K562 (cell line): ENCODE data around the gene HDGFL2. TPM values are rescaled to one million over a fixed set of nuclear protein-coding genes. Genes with fewer than 3 reads are reported as not detected.

Source experiments
- ATAC-seq: fragments of 200-7000 bp; cut with Tn5 transposase; 3 replicates; pipeline ENCODE4 v1.9.1; 2020; ENCODE audit warnings: moderate library complexity
- BruUV-seq: library from RNA; stranded (reverse); fragments of 400-500 nt; replicated peaks from 2 replicates; lab custom pipeline; 2021; lab: Mats Ljungman, UMichigan
- CTCF ChIA-PET: fragments of 300-600 bp; formaldehyde crosslinking; extraction: SDS; loops from one replicate; lab custom pipeline; 2021; ENCODE audit warnings: low intra/inter-chr PET ratio; lab: Yijun Ruan, JAX
- POLR2A ChIA-PET: fragments of 300-600, 350-650 bp; sonication (Branson Sonifier 250); formaldehyde crosslinking; extraction: SDS; loops from one replicate; lab custom pipeline; 2021; ENCODE audit warnings: antibody characterized with exemption, inconsistent platforms; lab: Yijun Ruan, JAX
- DNase-seq, 4 experiments: peaks; one replicate each; pipeline versions ENCODE4 v3.0.0 to v3.0.0-alpha.2; 2011 to 2018; ENCODE audit warnings: low spot score in 3 of 4, mixed read lengths in 3 of 4; ENCODE audit errors: extremely low read depth in 1 of 4
- FAIRE-seq: peaks from 2 replicates; lab custom pipeline; 2011; peaks lifted over from hg19 to GRCh38; lab: Jason Lieb, UNC
- H2AFZ ChIP-seq: 2 replicates; pipeline ENCODE4 v1.6.0; 2011; ENCODE audit warnings: low read depth, low read length, control low read depth, inconsistent platforms
- H3K27ac ChIP-seq: fragments of 200-600 bp; 3 replicates; pipeline ENCODE4 v1.8.0; 2011; ENCODE audit warnings: low read depth, mild to moderate bottlenecking, control low read depth, inconsistent platforms, low read length, moderate library complexity, mixed read lengths; ENCODE audit errors: extremely low read depth
- H3K27me3 ChIP-seq, 2 experiments: fragments of 300-600 bp in 1 of 2; 2 replicates in 1 of 2; 3 replicates in 1 of 2; pipeline versions ENCODE4 v1.6.0 to v1.8.0; 2011; ENCODE audit warnings: inconsistent platforms in 2 of 2, low read length in 2 of 2, mild to moderate bottlenecking in 1 of 2, mixed read lengths in 1 of 2, moderate library complexity in 1 of 2; ENCODE audit not compliant: control insufficient read depth in 2 of 2, insufficient read depth in 2 of 2
- H3K36me3 ChIP-seq: fragments of 300-600 bp; 3 replicates; pipeline ENCODE4 v1.8.0; 2011; ENCODE audit warnings: mild to moderate bottlenecking, low read length, inconsistent platforms; ENCODE audit not compliant: control insufficient read depth, insufficient read depth
- H3K4me1 ChIP-seq, 2 experiments: fragments of 200-600 bp in 1 of 2; replicated peaks in 1 of 2; 2 replicates in 1 of 2; 3 replicates in 1 of 2; pipeline versions ENCODE4 v1.5.1 to v1.8.0; 2011; ENCODE audit warnings: inconsistent platforms in 2 of 2, low read length in 2 of 2, mild to moderate bottlenecking in 1 of 2, mixed read lengths in 1 of 2, moderate library complexity in 1 of 2; ENCODE audit not compliant: control insufficient read depth in 2 of 2, insufficient read depth in 2 of 2
- H3K4me2 ChIP-seq: 2 replicates; pipeline ENCODE4 v1.6.1; 2011; ENCODE audit warnings: low read length, control low read depth, inconsistent platforms, mixed read lengths; ENCODE audit not compliant: insufficient read depth
- H3K4me3 ChIP-seq: fragments of 200-600 bp; sonication (generic), shearing (Covaris generic); 2 replicates; pipeline ENCODE4 v1.5.1; 2016; ENCODE audit warnings: control low read depth, inconsistent platforms
- H3K79me2 ChIP-seq: fragments of 200-600 bp; 3 replicates; pipeline ENCODE4 v1.8.0; 2011; ENCODE audit warnings: low read length, inconsistent platforms; ENCODE audit not compliant: control insufficient read depth, insufficient read depth
- H3K9ac ChIP-seq, 2 experiments: 2 replicates each; pipeline versions ENCODE4 v1.6.0 to v1.6.1; 2011; ENCODE audit warnings: low read depth in 2 of 2, low read length in 2 of 2, control low read depth in 1 of 2, inconsistent platforms in 1 of 2, mild to moderate bottlenecking in 1 of 2, mixed read lengths in 1 of 2; ENCODE audit not compliant: insufficient read depth in 1 of 2
- H3K9me1 ChIP-seq: one replicate; pipeline ENCODE4 v1.6.0; 2011; ENCODE audit warnings: inconsistent platforms, mild to moderate bottlenecking, low read length, moderate library complexity; ENCODE audit not compliant: control insufficient read depth, insufficient read depth
- H3K9me3 ChIP-seq: replicated peaks from 2 replicates; pipeline ENCODE4 v1.5.1; 2011; ENCODE audit warnings: low read depth, low read length, inconsistent platforms; ENCODE audit not compliant: control insufficient read depth, insufficient read depth
- H4K20me1 ChIP-seq: replicated peaks from 2 replicates; pipeline ENCODE4 v1.6.1; 2011; ENCODE audit warnings: low read length, inconsistent platforms, mixed read lengths; ENCODE audit not compliant: control insufficient read depth, insufficient read depth
- HOXB6 ChIP-seq: fragments of 250-450 bp; sonication (Bioruptor Pico); IDR thresholded peaks from 2 replicates; pipeline ENCODE4 v1.5.1; 2022; ENCODE audit warnings: mild to moderate bottlenecking, borderline replicate concordance
- KAT7 ChIP-seq: sonication (generic); formaldehyde crosslinking; IDR thresholded peaks from 2 replicates; pipeline ENCODE4 v1.8.0; 2022; ENCODE audit warnings: missing genetic modification reagents, mild to moderate bottlenecking, borderline replicate concordance
- KDM4B ChIP-seq, 2 experiments: fragments of 450-650 bp in 1 of 2; sonication (generic) in 1 of 2; IDR thresholded peaks; 2 replicates each; pipeline ENCODE4 v1.6.1; 2016 to 2017; ENCODE audit warnings: borderline replicate concordance in 2 of 2, antibody characterized with exemption in 1 of 2, low read depth in 1 of 2, mild to moderate bottlenecking in 1 of 2
- MBD2 ChIP-seq: sonication (generic); IDR thresholded peaks from 2 replicates; pipeline ENCODE4 v1.6.1; 2016; ENCODE audit warnings: low read depth, borderline replicate concordance
- MYC ChIP-seq, 2 experiments: fragments of 250-450 bp in 1 of 2; sonication (Bioruptor Pico) in 1 of 2; IDR thresholded peaks; 2 replicates each; pipeline versions ENCODE4 v1.5.1 to v1.6.1; 2012 to 2021; ENCODE audit warnings: low read depth in 2 of 2, borderline replicate concordance in 1 of 2, improper control_type of control experiment in 1 of 2, low read length in 1 of 2, mild to moderate bottlenecking in 1 of 2, moderate library complexity in 1 of 2
- NFE2L1 ChIP-seq: fragments of 450-650 bp; IDR thresholded peaks from 2 replicates; pipeline ENCODE4 v1.6.1; 2016; ENCODE audit warnings: missing genetic modification characterization, low read depth, mild to moderate bottlenecking, missing compliant biosample characterization, moderate library complexity, borderline replicate concordance
- PBX2 ChIP-seq, 2 experiments: IDR thresholded peaks in 1 of 2; conservative IDR thresholded peaks in 1 of 2; 2 replicates each; pipeline ENCODE4 v1.6.1; 2016; ENCODE audit warnings: low read depth in 2 of 2, mild to moderate bottlenecking in 1 of 2, missing compliant biosample characterization in 1 of 2, missing genetic modification characterization in 1 of 2, moderate library complexity in 1 of 2
- SP2 ChIP-seq: IDR thresholded peaks from 2 replicates; pipeline ENCODE4 v1.6.1; 2011; ENCODE audit warnings: mild to moderate bottlenecking, low read depth, low read length, moderate library complexity; ENCODE audit not compliant: poor library complexity, severe bottlenecking; ENCODE audit errors: extremely low read depth
- TFAP4 ChIP-seq: sonication (generic); formaldehyde crosslinking; IDR thresholded peaks from 2 replicates; pipeline ENCODE4 v1.8.0; 2022; ENCODE audit warnings: missing genetic modification reagents, mild to moderate bottlenecking, moderate library complexity, borderline replicate concordance
- THRA ChIP-seq: fragments of 450-650 bp; IDR thresholded peaks from 2 replicates; pipeline ENCODE4 v1.6.1; 2017; ENCODE audit warnings: mild to moderate bottlenecking, moderate library complexity
- ZNF316 ChIP-seq: fragments of 450-650 bp; IDR thresholded peaks from 2 replicates; pipeline ENCODE4 v1.6.1; 2016
- WGBS: fragments of 100-300 bp; shearing (Covaris generic); methylation state at CpG from one replicate; pipeline ENCODE4 v1.1.6; 2016; ENCODE audit warnings: low coverage, mixed read lengths; ENCODE audit not compliant: insufficient coverage; ENCODE audit errors: missing lambda C conversion rate; 5-methylcytosine and 5-hydroxymethylcytosine counted together
- in situ Hi-C: fragments of 300-500 bp; cut with MboI; formaldehyde crosslinking; loops from 4 replicates; pipeline ENCODE4 v1.15.0; 2018; ENCODE audit warnings: inconsistent platforms, mixed read lengths
- intact Hi-C: fragments of 100-400 bp; cut with micrococcal nuclease; formaldehyde crosslinking; loops from 2 replicates; pipeline ENCODE4 v1.14.2; 2022
- polyA plus RNA-seq, 8 experiments: library from polyadenylated mRNA; depleted of rRNA in 4 of 8; stranded (reverse) in 5 of 8; unstranded in 3 of 8; fragments of >200 nt; fragmentation: Nextera tagmentation in 2 of 8; fragmentation: Illumina TruSeq in 1 of 8; extraction: Ambion mirVana in 2 of 8; extraction: Trizol in 1 of 8; gene quantifications; 2 replicates each; pipeline versions ENCODE4 v1.2.1 to v1.2.3, GENCODE V29; 2011 to 2014; ENCODE audit warnings: inconsistent platforms in 1 of 8, missing spikeins in 1 of 8
- total RNA-seq, 7 experiments: library from RNA; depleted of rRNA in 6 of 7; stranded (reverse); fragments of >200 nt in 6 of 7; fragmentation: Illumina TruSeq in 2 of 7; extraction: Trizol in 2 of 7; gene quantifications; 2 replicates each; pipeline versions ENCODE4 v1.2.1 to v1.2.3, GENCODE V29; 2011 to 2021; ENCODE audit warnings: low replicate concordance in 1 of 7
- TF ChIP-seq, protein P1 (sequence below), 3 experiments: IDR thresholded peaks in 2 of 3; conservative IDR thresholded peaks in 1 of 3; 2 replicates each; pipeline ENCODE4 v1.5.1; 2011 to 2012; ENCODE audit warnings: low read length in 3 of 3, mild to moderate bottlenecking in 3 of 3, control low read depth in 2 of 3, improper control_type of control experiment in 1 of 3, inconsistent platforms in 1 of 3, low read depth in 1 of 3, mixed read lengths in 1 of 3, moderate library complexity in 1 of 3; ENCODE audit not compliant: insufficient read depth in 2 of 3

The HDGFL2 gene
- total and polyA plus RNA-seq, 9 of the 15 experiments (the other 6 are each of a cell fraction or from before 2014, with no cell fraction given), result 0.13 to 61.7 (median 16.0) TPM

DNA sequence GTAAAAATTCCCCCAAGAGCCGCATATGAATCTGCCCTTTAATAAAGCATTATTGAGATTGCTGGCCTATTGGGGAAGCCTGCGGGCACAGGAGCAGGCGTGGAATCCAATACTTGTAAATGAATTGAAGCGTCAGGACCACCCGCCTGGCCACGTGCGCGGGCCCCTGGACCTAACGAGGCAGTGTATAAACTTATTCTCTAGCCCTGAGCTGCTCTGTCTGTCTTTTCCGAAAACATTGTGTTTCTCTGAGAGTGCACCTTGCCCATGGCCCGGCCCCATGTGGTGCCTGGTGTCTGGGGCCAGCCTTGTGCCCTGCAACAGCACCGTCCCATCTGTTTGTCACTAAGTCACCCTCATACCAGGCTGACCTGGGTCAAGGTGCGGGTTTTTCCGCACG is 28.9 kb upstream of the HDGFL2 start:
- H3K9ac ChIP-seq, result peak overlapping the region in 1 of 2 experiments; percentile 23; a peak in 1 of 4 replicates
- no peak for TF ChIP-seq TFAP4 (CRISPR knock-in tag)
- no peak for TF ChIP-seq ZNF316
- no peak for TF ChIP-seq HOXB6 (CRISPR knock-in tag)
- TF ChIP-seq, protein P1, sequence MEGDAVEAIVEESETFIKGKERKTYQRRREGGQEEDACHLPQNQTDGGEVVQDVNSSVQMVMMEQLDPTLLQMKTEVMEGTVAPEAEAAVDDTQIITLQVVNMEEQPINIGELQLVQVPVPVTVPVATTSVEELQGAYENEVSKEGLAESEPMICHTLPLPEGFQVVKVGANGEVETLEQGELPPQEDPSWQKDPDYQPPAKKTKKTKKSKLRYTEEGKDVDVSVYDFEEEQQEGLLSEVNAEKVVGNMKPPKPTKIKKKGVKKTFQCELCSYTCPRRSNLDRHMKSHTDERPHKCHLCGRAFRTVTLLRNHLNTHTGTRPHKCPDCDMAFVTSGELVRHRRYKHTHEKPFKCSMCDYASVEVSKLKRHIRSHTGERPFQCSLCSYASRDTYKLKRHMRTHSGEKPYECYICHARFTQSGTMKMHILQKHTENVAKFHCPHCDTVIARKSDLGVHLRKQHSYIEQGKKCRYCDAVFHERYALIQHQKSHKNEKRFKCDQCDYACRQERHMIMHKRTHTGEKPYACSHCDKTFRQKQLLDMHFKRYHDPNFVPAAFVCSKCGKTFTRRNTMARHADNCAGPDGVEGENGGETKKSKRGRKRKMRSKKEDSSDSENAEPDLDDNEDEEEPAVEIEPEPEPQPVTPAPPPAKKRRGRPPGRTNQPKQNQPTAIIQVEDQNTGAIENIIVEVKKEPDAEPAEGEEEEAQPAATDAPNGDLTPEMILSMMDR (IDR thresholded peaks at IDR 0.05 in 2 of 3, conservative IDR thresholded peaks at IDR 0.05 in 1 of 3; ENCODE audit: insufficient read depth in 2 of 3, low read depth in 1 of 3, low read length in 3 of 3), result no peak
- TF ChIP-seq PBX2 (CRISPR knock-in tag; IDR thresholded peaks at IDR 0.05; ENCODE audit: low read depth), result no peak
- TF ChIP-seq PBX2 (tag; conservative IDR thresholded peaks at IDR 0.05; ENCODE audit: low read depth), result no peak
- TF ChIP-seq SP2, result no peak
- TF ChIP-seq KAT7 (CRISPR knock-in tag), result no peak
- no peak for TF ChIP-seq NFE2L1 (tag)
- no peak for TF ChIP-seq MBD2
- no peak for TF ChIP-seq KDM4B (IDR thresholded peaks at IDR 0.05; ENCODE audit: borderline replicate concordance in 2 of 2, low read depth in 1 of 2)
- no peak for TF ChIP-seq MYC (IDR thresholded peaks at IDR 0.05; ENCODE audit: low read depth, low read length)
- no peak for TF ChIP-seq MYC (CRISPR knock-in tag; IDR thresholded peaks at IDR 0.05; ENCODE audit: borderline replicate concordance, low read depth)
- no peak for TF ChIP-seq THRA

More for the DNA sequence above, 28.9 kb upstream of the HDGFL2 start:
- intact Hi-C loops, result no loop called here
- no peak for FAIRE-seq
- Histone ChIP-seq H3K27me3 (no peaks in the 10 kb centered on the region), H2AFZ (no peak overlapping the region), H3K4me3 (no peak overlapping the region), H3K9me3 (no peaks in the 10 kb centered on the region), H3K27ac (no peak overlapping the region), H4K20me1 (no peaks in the 10 kb centered on the region; the same call in 1 of the 2 replicates), H3K4me1 (peaks cover 0 to 56% of the 10 kb centered on the region in 2 experiments; a peak in 3 of 5 replicates), H3K36me3 (peaks cover 86% of the 10 kb centered on the region; the same call in 2 of the 3 replicates), H3K9me1 (no peaks in the 10 kb centered on the region), H3K79me2 (no peaks in the 10 kb centered on the region), H3K4me2 (no peak overlapping the region)
- ATAC-seq, result no peak
- 97% methylated on average over 11 of the region's 15 CpGs for WGBS
- POLR2A ChIA-PET, result interaction anchor here (0.5 to 7.4 kb wide), 8 partner anchors 9 to 858 kb away, joined by 3 to 60 read pairs (median 3); partner anchors contain the start of genes GIPC3 and HDGFL2
- TSS peak; percentile 47 for BruUV-seq
- DNase-seq, result peak in 1 of 4 experiments; percentile 2
- in situ Hi-C loops, result no loop called here
- CTCF ChIA-PET, result no interaction called here
